Pulmonary artery endothelial cell (primary cell): Measurements from ENCODE around the gene OSGEP. TPM values are rescaled to one million over a fixed set of nuclear protein-coding genes. Genes with fewer than 3 reads are reported as not detected.

Source experiments
- DNase-seq: peaks from one replicate; pipeline ENCODE4 v3.0.0-alpha.2; 2011; ENCODE audit warnings: low read depth, low spot score
- total RNA-seq: library from RNA; depleted of rRNA; stranded (reverse); fragments of >200 nt; gene quantifications from 2 replicates; pipeline ENCODE4 v1.2.3, GENCODE V29; 2014

Gene OSGEP
- total RNA-seq, 1 donor from 2014 or later, result 42.6 TPM

DNA sequence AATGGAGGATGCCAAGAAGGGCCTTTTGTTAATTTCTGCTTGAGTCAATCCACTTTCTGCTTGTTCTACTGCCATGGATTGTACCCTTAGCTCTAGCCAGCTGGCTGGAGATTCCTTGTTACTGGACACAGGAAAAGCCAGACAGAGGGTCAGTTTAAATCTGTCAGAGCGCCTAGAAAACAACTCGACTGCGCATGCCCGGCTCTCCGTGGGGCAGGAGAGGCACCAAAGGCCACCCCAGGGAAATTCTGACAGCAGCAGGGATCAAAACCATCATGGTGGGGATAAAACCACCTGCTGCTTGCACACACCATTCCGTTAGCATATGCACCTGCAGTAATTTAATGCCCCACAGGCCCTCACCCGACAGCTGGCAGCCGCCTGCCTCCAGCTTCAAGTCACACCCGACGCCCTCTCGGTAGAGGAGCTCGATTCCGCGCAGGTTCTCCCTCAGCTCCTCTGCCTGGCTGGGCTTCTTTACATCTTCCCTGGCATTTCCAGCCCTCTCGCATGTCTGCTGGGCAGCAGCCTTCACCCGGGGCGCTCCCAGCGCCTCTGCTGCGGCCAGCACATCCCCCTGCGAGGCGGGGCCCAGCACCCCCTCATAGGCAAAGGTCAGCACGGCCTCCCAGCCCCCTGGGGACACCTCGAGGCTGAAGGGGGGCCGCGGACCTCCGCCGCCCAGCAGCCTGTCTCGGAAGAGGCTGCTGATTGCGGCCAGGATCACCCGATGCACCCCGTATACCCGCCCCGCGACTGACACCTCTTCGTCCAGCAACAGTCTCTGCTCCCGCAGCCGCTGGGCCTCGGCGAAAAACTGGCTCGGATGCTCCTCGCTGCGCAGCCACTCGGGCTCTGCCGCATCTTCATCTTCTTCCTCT is 19.7 kb downstream of the OSGEP start:
- no peak for DNase-seq

DNA sequence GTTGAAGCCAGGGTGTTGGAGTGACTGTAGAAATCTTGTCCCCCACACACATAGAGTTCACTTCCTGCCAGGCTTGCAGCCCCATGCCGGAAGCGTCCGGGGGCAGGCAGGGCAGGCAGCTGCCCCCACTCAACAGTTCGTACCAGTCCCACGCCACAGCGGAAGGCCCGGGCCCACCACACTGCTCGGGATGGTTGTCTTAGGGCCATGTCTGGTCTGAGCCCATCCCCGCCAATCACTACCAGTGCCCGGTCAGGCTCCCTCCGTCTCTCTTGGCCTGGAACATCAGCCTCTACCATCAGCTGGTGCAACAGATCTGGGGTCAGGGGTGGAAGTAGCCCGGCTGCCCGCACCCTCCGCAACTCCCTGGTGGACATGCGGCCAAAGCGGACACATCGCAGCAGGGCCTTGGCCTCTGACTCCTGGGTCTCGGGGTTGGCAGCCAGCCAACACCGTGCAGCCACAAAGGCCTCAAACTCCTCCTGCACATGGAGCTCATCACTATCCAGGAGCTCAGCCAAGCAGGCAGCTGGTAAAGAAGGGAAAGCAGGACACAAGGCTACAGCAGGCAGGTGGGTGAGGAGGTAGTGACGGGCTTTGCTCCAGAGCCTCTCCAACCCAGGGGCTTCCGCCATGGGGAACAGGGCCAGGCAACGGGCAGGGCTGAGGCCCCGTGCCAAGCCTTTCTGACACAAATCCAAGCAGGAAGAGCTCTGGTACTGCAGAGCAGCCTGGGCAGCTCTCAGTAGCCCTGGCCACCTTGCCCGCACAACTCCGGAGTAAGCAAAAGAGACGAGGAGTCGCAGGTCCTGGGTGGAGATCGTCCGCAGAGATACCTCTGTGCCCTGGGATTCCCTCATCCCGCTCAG is 24.6 kb downstream of the OSGEP start:
- DNase-seq, result no peak

DNA sequence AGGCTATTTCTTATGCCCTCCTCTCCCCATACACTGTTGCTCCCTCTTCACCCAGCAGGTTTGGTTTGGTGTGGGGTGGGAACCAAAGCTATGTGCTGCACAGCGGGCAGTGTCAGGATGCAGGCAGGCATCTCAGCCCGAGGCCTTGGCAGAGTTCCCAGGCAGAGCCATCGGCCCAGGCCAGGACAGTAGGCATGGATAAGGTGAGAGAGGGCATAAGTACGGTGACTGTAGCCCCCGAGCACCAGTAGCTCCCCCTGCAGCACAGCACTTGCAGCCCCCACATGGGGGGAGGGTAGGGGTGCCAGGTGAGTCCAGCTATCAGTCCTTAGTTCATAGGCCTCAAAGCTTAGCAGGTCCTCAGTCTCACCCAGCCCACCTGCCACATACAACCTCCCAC is 25.8 kb downstream of the OSGEP start:
- DNase-seq, result no peak

DNA sequence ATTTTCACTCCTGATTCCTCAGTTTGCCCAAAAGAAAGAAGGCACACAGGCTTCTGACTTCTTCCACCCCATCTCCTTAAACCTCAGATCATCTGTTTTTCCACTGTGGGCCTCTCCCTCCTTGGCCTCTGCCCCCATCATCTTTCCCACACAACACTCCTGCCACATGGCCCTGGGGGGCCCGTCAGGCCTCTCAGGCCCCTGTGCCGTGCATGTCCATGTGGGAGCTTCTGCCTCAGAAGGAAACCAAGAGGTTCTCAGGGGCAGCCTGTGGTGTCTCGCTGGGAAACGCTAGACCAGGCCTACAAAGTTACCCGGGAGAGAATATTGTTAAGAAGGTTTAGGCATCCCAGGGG is 26.6 kb downstream of the OSGEP start:
- no peak for DNase-seq

DNA sequence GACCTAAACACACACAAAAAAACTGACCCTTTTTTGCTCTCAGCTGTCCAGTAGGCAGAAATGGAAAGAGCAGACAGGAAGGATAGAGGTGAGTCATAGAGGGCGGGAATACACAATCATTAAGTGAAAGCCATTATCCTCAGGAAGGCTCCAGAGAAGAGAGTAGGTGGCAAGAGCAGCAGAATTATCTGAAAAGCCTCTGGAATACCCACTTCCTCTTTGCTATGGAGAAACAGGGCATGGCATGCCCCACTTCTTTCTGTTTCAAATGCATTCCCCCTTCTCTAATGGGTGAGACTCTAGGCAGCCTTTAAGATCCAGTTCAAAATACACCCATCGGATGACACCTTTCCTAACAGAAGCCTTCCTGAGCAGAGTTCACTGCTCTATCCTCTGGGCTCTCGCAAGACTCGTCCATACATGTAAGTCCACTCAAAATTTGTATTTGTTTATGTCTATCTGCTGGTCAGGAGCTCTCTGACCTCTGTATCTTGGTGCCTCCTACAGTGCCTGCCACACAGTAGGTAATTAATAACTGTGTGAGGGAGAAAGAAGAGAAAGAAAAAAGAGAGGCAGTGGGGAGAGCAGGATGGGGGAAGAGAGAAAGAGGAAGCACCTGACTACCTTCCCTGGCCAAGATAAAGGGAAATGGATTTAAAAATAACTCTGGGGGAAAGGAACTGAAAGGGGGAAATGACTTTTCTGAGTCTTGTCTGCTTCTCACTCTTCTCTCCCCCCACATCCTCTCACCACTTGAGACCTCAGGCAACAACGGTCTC is 27.2 kb downstream of the OSGEP start:
- peak; percentile 43 for DNase-seq

DNA sequence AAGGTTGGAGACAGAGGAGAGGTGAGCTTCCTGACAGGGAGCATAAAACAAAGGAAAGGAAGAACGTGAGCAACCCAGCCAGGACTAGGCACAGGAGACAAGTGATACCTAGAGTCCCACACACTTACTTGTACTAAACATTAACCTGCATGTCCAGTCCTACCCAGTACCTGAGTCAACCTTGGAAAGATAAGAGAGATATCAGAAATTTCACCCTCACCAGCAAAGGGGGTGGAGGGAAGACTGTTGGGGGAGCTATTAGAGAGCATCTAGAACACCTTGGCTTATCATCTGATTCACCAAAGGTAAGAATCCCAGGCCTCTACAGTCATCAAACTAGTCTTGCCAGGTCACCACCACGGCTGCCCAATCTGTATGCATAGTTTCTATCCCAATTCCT is 29.8 kb downstream of the OSGEP start:
- DNase-seq, result no peak

DNA sequence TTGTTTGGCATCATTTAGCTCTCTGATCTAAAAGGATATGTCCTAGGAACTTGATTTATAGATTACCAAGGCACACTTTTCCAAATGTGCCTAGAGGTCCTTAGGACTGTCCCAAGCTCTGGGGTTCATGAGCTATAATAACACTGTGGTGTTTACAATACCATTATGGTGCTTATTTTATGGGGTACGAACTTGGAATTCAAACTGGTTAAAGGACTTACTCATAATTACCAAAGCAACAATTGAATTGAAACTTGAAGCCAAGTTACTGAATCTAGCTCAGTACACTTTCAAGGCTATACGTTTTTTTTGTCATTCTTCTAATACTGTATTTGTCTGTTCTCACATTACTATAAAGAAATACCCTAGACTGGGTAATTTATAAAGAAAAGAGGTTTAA is 31.7 kb downstream of the OSGEP start:
- no peak for DNase-seq

DNA sequence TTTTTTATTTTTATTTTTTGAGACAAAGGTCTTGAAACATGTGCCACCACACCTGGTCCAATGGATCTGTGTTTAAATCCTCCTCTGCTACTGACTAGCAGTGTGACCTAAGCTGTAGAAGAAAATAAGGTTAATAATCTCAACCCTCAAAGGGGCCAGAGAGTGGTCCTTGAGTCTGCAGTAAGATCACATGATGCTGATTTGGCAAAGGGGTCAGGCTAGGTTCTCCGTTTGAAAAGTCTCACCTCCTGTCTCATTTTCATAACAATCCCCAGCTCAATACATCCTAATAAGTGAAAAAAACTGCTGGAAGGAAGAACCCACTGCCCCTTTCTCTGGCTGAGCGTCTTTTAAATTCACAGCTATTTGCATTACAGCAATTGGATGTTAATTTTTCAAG is 33.3 kb downstream of the OSGEP start:
- no peak for DNase-seq

DNA sequence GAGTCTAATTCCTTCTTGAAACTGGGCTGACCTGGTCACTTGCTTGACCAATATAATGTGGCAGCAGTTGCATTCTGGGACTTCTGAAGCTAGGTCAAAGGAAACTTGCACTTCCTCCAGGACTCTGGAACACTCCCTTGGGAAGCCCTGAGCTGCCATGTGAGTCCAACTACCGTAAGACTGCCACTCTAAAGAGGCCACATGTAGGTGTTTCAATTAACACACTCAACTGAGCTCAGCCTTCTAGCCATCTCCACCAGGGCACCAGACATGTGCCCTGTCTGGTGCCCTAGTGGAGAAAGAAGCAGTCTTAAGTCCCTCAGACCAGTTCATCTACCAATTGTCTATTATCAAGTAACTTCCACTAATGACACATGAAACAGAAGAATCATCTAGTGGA is 35.2 kb downstream of the OSGEP start:
- DNase-seq, result no peak

DNA sequence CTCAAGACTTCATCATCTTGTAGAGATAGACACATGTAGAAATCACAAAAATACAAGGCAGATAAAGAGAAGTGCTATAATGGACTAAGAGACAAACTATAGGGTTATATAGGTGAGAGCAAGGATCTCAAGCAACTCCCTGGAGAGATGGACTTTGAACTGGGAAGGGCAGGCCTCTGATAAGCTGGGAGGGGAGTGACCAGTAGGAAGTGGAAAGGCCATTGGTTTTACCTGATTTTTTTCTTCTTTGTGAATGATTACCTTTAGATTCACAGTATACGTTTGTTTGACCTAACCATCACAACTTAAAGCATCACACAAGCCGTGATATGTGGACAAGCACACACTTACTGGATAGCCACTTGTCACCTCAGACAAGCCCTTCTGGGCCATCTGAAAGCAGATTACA is 36.1 kb downstream of the OSGEP start:
- DNase-seq, result no peak

DNA sequence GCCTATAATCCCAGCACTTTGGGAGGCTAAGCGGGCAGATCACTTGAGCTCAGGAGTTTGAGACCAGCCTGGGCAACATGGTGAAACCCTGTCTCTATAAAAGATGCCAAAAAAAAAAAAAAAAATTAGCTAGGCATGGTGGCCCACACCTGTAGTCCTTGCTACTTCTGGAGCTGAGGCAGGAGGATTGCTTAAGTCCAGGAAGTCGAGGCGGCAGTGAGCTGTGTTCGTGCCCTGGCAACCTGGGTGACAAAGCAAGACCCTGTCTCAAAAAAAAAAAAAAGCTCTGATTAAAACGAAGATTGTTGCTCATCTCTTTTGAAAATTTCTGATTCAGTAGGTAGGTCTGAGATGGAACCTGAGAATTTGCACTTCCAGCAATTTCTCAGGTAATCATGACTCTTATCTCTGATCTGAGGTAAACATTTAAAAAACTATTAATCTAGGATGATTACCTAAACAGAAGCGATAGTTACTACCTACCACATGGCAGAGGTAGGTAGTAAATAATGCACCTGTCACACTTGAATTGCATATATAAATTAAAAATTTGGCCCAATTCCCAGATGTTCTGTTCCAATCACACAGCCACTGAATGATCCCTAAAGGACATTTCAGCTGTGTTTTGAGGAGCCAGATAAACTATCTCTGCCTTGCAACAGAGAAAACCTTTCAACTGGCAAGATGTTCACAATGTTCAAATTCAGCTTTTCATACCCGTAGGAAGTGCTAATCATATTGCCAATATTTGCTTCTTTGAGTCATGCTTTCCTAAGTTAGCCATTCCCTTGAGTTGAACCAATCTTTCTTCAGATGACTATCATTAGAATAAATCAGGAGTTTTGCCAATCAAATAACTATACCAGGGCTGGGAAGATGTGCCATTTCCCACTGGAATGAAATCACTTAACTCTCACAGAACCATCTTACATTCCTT is 37.1 kb downstream of the OSGEP start:
- DNase-seq, result no peak

DNA sequence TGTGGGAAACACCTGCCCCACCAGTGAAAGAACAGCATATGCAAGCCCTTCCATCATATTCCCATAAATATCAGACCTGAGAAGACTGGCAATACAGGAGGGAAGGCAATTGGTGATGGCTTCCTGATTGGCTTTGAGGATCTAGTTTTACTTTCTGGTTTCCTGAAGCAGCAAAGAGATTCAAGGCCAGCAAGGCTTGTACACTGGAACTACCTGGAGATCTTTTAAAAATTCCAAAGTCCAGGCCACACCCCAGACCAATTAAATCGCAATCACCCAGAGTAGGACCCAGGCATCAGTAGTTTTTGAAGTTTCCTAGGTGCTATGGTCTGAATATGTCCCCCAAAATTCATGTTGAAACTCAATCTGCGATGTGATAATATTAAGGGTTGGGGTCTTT is 38.4 kb downstream of the OSGEP start:
- no peak for DNase-seq

DNA sequence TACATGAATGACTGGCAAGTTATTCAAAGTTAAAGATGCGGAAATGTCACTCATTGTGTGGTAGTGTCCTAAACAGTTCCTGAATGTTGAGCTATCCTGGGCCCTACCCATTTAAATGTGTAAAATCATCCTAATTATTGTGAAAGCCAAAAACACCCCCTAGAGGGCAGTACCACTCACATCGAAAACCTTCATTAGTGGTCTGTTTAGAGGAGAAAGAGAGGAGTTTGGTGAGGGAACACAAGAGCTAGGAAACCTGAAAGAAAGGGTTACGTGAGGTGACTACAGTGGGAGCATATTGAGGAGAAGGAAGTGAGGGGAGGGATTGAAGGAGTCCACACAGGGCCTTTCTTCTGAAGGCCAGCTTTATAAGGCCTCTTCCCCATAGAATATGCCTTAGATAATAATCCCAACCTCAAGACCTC is 38.8 kb downstream of the OSGEP start:
- DNase-seq, result peak; percentile 15

DNA sequence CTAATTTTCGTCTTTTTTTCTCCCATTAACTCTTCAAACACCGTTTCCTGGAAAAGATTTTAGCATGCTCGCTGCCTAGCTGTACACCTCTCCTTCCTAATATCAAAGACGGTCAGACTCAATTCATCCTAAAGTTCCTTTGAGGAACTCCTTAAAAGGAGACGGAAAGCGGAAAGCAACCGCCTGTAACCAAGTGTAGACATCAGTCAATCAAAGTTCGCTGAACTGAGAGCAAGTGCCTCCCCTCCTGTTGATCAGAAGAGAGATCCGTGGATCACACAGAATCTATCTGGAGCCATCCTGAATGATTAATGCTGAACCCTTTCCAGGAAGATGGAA is 40.9 kb downstream of the OSGEP start:
- no peak for DNase-seq

DNA sequence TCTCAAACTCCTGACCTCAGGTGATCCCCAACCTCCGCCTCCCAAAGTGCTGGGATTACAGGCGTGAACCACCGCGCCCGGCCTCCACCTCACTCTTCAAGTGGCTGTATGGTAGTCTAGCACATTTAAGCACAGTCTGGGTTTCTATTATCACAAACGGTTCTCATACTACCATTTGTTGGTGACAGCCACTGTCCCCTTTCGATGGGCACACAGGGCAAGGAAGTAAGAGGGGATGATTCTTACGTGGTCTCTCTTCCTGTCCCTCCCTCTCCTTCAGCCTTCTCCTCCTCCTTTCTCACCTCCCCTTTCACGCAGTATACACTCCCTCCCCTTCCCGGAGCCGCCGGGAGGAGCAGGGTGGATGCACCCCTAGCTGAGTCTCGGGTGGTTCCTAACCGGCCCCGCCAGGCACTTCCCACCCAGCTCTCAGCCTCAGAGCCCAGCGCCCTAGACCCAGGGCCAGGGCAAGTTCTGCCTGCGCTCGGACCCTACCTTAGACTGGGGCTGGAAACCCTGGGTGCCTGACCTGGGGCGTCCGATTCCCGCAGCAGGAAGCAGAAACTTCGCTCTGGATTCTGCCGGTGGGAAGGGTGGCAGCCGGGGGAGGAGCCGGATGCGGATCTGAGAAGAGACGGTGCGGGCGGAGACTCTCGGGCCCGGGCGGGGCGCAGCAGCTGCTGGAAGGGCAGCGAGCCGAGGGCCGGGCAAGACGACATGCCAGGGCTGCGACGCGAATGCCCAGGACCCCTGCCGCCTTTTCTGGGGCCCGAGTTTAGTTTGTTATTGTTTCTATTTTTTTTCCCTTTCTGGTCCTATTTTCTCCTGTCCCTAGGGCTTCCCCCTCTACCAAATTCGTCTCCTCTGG is 41.5 kb downstream of the OSGEP start, which contains the start of gene TEP1:
TSS of gene TEP1 (minus strand) at position 626 of the 868 bp plus-strand sequence. CDS start 5,062 bp downstream, outside the sequence.
- peak; percentile 46 for DNase-seq

DNA sequence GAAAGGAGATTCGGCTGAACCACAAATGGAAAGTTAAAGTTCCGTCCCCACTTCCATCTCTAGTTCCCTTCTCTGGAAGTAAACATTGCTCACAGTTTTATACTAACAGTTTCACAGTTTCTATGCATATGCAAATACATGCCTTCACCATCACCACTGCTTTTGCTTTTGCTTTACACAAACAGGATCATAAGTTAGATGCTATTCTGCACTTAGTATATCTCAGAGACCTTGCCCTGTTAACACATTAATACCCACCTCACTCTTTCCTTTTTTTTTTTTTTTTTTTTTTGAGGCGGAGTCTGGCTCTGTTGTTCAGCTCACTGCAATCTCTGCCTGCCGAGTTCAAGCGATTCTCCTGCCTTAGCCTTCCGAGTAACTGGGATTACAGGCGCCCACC is 42.2 kb downstream of the OSGEP start:
- DNase-seq, result no peak

DNA sequence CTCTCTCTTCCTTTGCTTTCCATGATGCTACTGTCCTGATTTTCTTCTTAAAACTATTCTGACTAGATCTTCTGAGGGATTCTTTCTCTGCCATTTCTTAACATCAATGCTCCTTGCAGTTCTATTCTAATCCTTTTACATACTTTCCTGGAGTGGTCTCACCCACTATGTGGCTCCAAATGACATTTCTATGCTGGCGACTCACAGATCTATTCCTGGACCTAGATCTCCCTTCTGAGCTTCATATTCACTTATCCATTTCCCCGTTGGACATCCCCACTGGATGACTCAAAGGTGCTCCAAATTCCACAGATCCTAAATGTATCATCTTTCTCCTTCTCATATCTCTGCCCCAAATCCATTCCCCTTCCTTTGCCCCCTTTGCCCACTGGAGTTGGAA is 45.4 kb downstream of the OSGEP start:
- no peak for DNase-seq

DNA sequence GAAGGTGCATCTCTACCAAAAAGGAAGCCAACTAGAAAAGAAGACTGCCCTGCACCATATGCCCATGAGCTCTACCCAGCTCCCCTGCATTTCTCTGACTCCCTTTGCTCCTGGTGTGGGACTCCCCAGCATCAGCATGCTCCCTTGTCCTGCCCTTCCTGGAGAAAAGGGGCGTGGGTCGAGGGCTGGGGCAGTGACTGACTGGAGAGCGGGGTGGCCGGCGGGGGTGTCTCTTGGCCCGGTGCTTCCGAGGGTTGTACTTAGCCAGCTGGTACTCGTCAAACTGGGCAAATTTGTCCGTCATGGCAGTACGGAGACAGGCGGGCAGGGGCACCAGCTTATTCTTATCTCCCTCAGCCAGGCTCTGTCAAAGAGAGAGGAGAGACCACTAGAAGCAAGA is 51.1 kb downstream of the OSGEP start:
- DNase-seq, result no peak

DNA sequence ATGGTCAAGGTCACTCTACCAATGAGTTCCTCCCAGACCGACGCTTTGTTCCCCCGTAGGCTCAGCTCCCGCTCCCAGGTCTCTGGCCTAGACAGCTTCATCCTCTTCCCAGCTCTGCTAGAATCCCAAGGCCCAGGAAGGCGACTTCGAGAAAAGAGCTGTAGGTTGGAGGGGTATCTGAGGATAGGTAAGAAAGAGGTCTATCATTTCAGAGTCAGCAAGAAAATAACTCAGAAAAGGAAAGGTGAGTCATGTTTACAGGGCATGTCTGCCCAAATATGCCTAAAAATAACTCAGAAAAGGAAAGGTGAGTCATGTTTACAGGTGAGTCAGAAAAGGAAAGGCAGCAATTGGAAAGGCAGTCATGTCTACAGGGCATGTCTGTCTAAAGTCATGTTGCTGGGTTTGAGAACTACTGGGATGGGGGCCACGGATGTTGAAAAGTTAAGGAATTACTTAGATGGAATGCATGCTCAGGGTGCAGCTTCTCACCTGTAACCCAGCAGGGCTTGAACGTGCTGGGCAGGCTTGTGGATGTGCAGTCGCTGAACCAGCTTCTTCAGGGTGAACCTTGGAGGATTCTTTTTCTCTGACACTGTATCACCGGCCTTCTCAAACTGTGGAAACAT is 53.5 kb downstream of the OSGEP start:
- no peak for DNase-seq
